B cell (primary cell): ENCODE data around the gene GPR85. TPM values are rescaled to one million over a fixed set of nuclear protein-coding genes. Genes with fewer than 3 reads are reported as not detected.
"Not testable (repeated sequence)": the region's sequence is repeated elsewhere in the genome, so short reads cannot be mapped to it uniquely, and the experiment has no call there.

Source experiments
- ATAC-seq: fragments of 200-7000 bp; cut with Tn5 transposase; one replicate; pipeline ENCODE4 v1.10.0; 2021; ENCODE audit warnings: low read depth, mild to moderate bottlenecking, moderate number of reproducible peaks, moderate library complexity
- CTCF ChIA-PET: fragments of 350-600 bp; sonication (Branson Sonifier 250); formaldehyde crosslinking; loops from one replicate; lab custom pipeline; 2021; ENCODE audit warnings: antibody characterized with exemption, inconsistent platforms; lab: Charles Lee
- POLR2A ChIA-PET: fragments of 350-600 bp; sonication (Branson Sonifier 250); formaldehyde crosslinking; loops from one replicate; lab custom pipeline; 2021; ENCODE audit warnings: antibody characterized with exemption; lab: Charles Lee
- DNase-seq: peaks from one replicate; pipeline ENCODE4 v3.0.0; 2013
- H2AFZ ChIP-seq: 2 replicates; pipeline ENCODE4 v1.6.1; 2012; ENCODE audit warnings: mild to moderate bottlenecking, low read depth, low read length; ENCODE audit not compliant: insufficient read depth, poor library complexity, severe bottlenecking
- H3K27ac ChIP-seq, 2 donors: 1 replicate in 1 of 2; 2 replicates in 1 of 2; pipeline ENCODE4 v1.5.1; 2012 to 2013; ENCODE audit warnings: low read length in 2 of 2, mild to moderate bottlenecking in 2 of 2, moderate library complexity in 1 of 2
- H3K27me3 ChIP-seq, 4 experiments: fragments of 200-600 bp in 1 of 4; sonication (generic) in 1 of 4; replicated peaks in 1 of 4; 1 replicate in 2 of 4; 2 replicates in 2 of 4; pipeline versions ENCODE4 v1.6.1 to v1.7.0; 2013 to 2016; ENCODE audit warnings: low read length in 3 of 4, mild to moderate bottlenecking in 2 of 4, mixed read lengths in 1 of 4, moderate library complexity in 1 of 4; ENCODE audit not compliant: insufficient read depth in 4 of 4, control insufficient read depth in 3 of 4; ENCODE audit errors: control extremely low read depth in 1 of 4
- H3K36me3 ChIP-seq, 2 experiments: replicated peaks in 1 of 2; 1 replicate in 1 of 2; 2 replicates in 1 of 2; pipeline versions ENCODE4 v1.6.1 to v1.7.1; 2013; ENCODE audit warnings: low read length in 1 of 2; ENCODE audit not compliant: insufficient read depth in 2 of 2, control insufficient read depth in 1 of 2; ENCODE audit errors: control extremely low read depth in 1 of 2, extremely low read depth in 1 of 2
- H3K4me1 ChIP-seq, 2 donors: fragments of 200-600 bp in 1 of 2; sonication (generic) in 1 of 2; 1 replicate in 1 of 2; 2 replicates in 1 of 2; pipeline versions ENCODE4 v1.5.1 to v1.6.1; 2013 to 2017; ENCODE audit warnings: low read length in 2 of 2; ENCODE audit not compliant: control insufficient read depth in 2 of 2, insufficient read depth in 2 of 2
- H3K4me2 ChIP-seq: replicated peaks from 2 replicates; pipeline ENCODE3; 2012; ENCODE audit warnings: mild to moderate bottlenecking, low read depth, low read length; ENCODE audit not compliant: poor library complexity, severe bottlenecking
- H3K4me3 ChIP-seq, 5 experiments: fragments of 200-600 bp in 1 of 5; sonication (generic) in 1 of 5; 1 replicate in 3 of 5; 2 replicates in 2 of 5; pipeline versions ENCODE4 v1.5.1 to v1.7.0; 2011 to 2016; ENCODE audit warnings: low read length in 4 of 5, mild to moderate bottlenecking in 4 of 5, low read depth in 2 of 5, control low read depth in 1 of 5, moderate library complexity in 1 of 5; ENCODE audit not compliant: insufficient read depth in 1 of 5; ENCODE audit errors: control extremely low read depth in 1 of 5, extremely low read depth in 1 of 5
- H3K79me2 ChIP-seq: fragments of 200-600 bp; sonication (generic); one replicate; pipeline ENCODE4 v1.6.0; 2016; ENCODE audit warnings: low read length; ENCODE audit not compliant: control insufficient read depth, insufficient read depth
- H3K9ac ChIP-seq: fragments of 200-600 bp; sonication (generic); 2 replicates; pipeline ENCODE4 v1.6.1; 2017; ENCODE audit warnings: mild to moderate bottlenecking, low read length, moderate library complexity
- H3K9me3 ChIP-seq, 3 donors: one replicate each; pipeline versions ENCODE4 v1.6.1 to v1.7.1; 2013; ENCODE audit warnings: low read length in 2 of 3; ENCODE audit not compliant: control insufficient read depth in 2 of 3, insufficient read depth in 1 of 3; ENCODE audit errors: control extremely low read depth in 1 of 3
- H4K20me1 ChIP-seq: 2 replicates; pipeline ENCODE4 v1.6.0; 2012; ENCODE audit warnings: mild to moderate bottlenecking, low read length; ENCODE audit not compliant: insufficient read depth, control insufficient read depth, poor library complexity, severe bottlenecking
- H3K27ac Mint-ChIP-seq: one replicate; pipeline ENCODE4 v1.8.0; 2021; ENCODE audit warnings: mixed read lengths
- H3K27me3 Mint-ChIP-seq: one replicate; pipeline ENCODE4 v1.8.0; 2021; ENCODE audit warnings: mixed read lengths
- H3K4me1 Mint-ChIP-seq: one replicate; pipeline ENCODE4 v1.8.0; 2021; ENCODE audit warnings: mixed read lengths
- H3K4me3 Mint-ChIP-seq: one replicate; pipeline ENCODE4 v1.8.0; 2021; ENCODE audit warnings: mixed read lengths
- H3K9me3 Mint-ChIP-seq: one replicate; pipeline ENCODE4 v1.8.0; 2022; ENCODE audit warnings: mixed read lengths; ENCODE audit not compliant: insufficient read depth
- CTCF ChIP-seq: fragments of 200-600 bp; IDR thresholded peaks from one replicate; pipeline ENCODE4 v1.8.0; 2022; ENCODE audit warnings: antibody characterized with exemption, mild to moderate bottlenecking
- EZH2 ChIP-seq: IDR thresholded peaks from 2 replicates; pipeline ENCODE4 v1.6.1; 2012; ENCODE audit warnings: borderline replicate concordance, low read depth, mild to moderate bottlenecking, moderate library complexity, low read length; ENCODE audit not compliant: insufficient read depth, poor library complexity, severe bottlenecking
- WGBS: methylation state at CpG from one replicate; pipeline ENCODE4 v1.1.5; 2013; ENCODE audit warnings: missing lambda C conversion rate; ENCODE audit not compliant: insufficient coverage; 5-methylcytosine and 5-hydroxymethylcytosine counted together
- intact Hi-C: fragments of 100-400 bp; cut with micrococcal nuclease; formaldehyde crosslinking; loops from one replicate; pipeline ENCODE4 v1.10.0; 2022
- polyA plus RNA-seq: library from polyadenylated mRNA; depleted of rRNA; stranded (reverse); fragments of >200 nt; gene quantifications from 2 replicates; pipeline ENCODE4 v1.2.3, GENCODE V29; 2012
- total RNA-seq, 2 donors: library from RNA; stranded (reverse); fragments of 120-200 nt in 1 of 2; gene quantifications; 1 replicate in 1 of 2; 2 replicates in 1 of 2; pipeline versions ENCODE4 v1.2.3 to v1.2.4, GENCODE V29; 2013 to 2022

The GPR85 gene
- total and polyA plus RNA-seq, 2 donors (not counting 1 experiment from before 2014, with no cell fraction given): not detected

GRCh38 chr7:113054938-113055337 lies 31.7 kb downstream of the GPR85 start:
- ChIA-PET CTCF (no interaction called here), POLR2A (no interaction called here)
- Histone ChIP-seq H3K27ac (no peak overlapping the region), H3K27me3 (peaks cover 0 to 7% (median 3%) of the 10 kb centered on the region in 4 experiments), H3K4me1 (no peaks in the 10 kb centered on the region), H3K4me2 (no peak overlapping the region), H3K9ac (no peak overlapping the region), H3K9me3 (no peaks in the 10 kb centered on the region), H3K79me2 (no peaks in the 10 kb centered on the region), H2AFZ (no peak overlapping the region), H3K4me3 (no peak overlapping the region), H4K20me1 (no peaks in the 10 kb centered on the region), H3K36me3 (no peaks in the 10 kb centered on the region)
- intact Hi-C loops: no loop called here
- Mint-ChIP-seq H3K9me3 (no peaks in the 10 kb centered on the region), H3K27ac (no peak overlapping the region), H3K4me1 (no peaks in the 10 kb centered on the region), H3K27me3 (peaks cover 23% of the 10 kb centered on the region), H3K4me3 (no peak overlapping the region)
- DNase-seq (no peak), ATAC-seq (no peak)
- no CpG with 5 or more reads among the region's 2 CpGs for WGBS
- TF ChIP-seq CTCF: no peak
- no peak for TF ChIP-seq EZH2

GRCh38 chr7:113054272-113054671 lies 32.4 kb downstream of the GPR85 start:
- H3K27ac ChIP-seq, H3K4me3 ChIP-seq, H3K27me3 ChIP-seq, H3K36me3 ChIP-seq, POLR2A ChIA-PET, DNase-seq, H3K4me3 Mint-ChIP-seq, CTCF ChIA-PET, H3K9ac ChIP-seq, H3K4me2 ChIP-seq, H3K4me1 Mint-ChIP-seq, H3K4me1 ChIP-seq, H4K20me1 ChIP-seq, ATAC-seq, H2AFZ ChIP-seq, H3K79me2 ChIP-seq, H3K27ac Mint-ChIP-seq, H3K9me3 Mint-ChIP-seq, intact Hi-C loops, H3K9me3 ChIP-seq: not testable (repeated sequence)
- peaks cover 27% of the 10 kb centered on the region for H3K27me3 Mint-ChIP-seq
- WGBS: 86% methylated on average over 3 of the region's 3 CpGs

GRCh38 chr7:113049221-113049620 lies 37.4 kb downstream of the GPR85 start:
- DNase-seq, H2AFZ ChIP-seq, intact Hi-C loops, ATAC-seq, H3K4me1 ChIP-seq, H3K9ac ChIP-seq, H3K79me2 ChIP-seq, POLR2A ChIA-PET, H3K4me3 Mint-ChIP-seq, H3K36me3 ChIP-seq, H3K9me3 Mint-ChIP-seq, H3K27ac Mint-ChIP-seq, H3K27ac ChIP-seq, H3K4me1 Mint-ChIP-seq, CTCF ChIA-PET, H3K4me2 ChIP-seq, H3K4me3 ChIP-seq, H3K27me3 ChIP-seq, H4K20me1 ChIP-seq, H3K9me3 ChIP-seq: not testable (repeated sequence)
- no CpG with 5 or more reads among the region's 1 CpG for WGBS
- peaks cover 12% of the 10 kb centered on the region for H3K27me3 Mint-ChIP-seq
